Measurements from ENCODE around the gene COL23A1.
A peak's percentile ranks its signal among the peaks of the same experiment; 100 is the strongest.

GRCh38 chr5:178204182-178204934 lies 385.8 kb downstream of the COL23A1 start, which contains the start of gene HNRNPAB:
- no peak for TF ChIP-seq CTCF (conservative IDR thresholded peaks at IDR 0.05; ENCODE audit: low read depth in 2 of 2)
- TF ChIP-seq EZH2 (IDR thresholded peaks at IDR 0.05; ENCODE audit: low read depth, unreplicated experiment), result no peak
- peak; percentile 67 for TF ChIP-seq CREB1 (CRISPR knock-in tag; IDR thresholded peaks at IDR 0.05; ENCODE audit: low read depth)
- TF ChIP-seq EZH2phosphoT487 (IDR thresholded peaks at IDR 0.05; ENCODE audit: unreplicated experiment), result no peak
- peak; percentile 100 for TF ChIP-seq POLR2AphosphoS5 (IDR thresholded peaks at IDR 0.05; ENCODE audit: low read depth)

All from GM23338 (cell line).